Bronchial epithelial cell (primary cell): ENCODE results near the gene CNOT8. TPM values are rescaled to one million over a fixed set of nuclear protein-coding genes. Genes with fewer than 3 reads are reported as not detected.

ENCODE experiments used
- DNase-seq: peaks from one replicate; pipeline ENCODE4 v3.0.0-alpha.2; 2010; ENCODE audit warnings: low read depth
- FAIRE-seq: peaks from 2 replicates; lab custom pipeline; 2011; peaks lifted over from hg19 to GRCh38; lab: Jason Lieb, UNC
- H3K27me3 ChIP-seq: 2 replicates; pipeline ENCODE4 v1.5.1; 2011; ENCODE audit warnings: low read length; ENCODE audit not compliant: control insufficient read depth, insufficient read depth
- H3K36me3 ChIP-seq: 2 replicates; pipeline ENCODE4 v1.5.1; 2011; ENCODE audit warnings: low read length; ENCODE audit not compliant: control insufficient read depth, insufficient read depth
- H3K4me3 ChIP-seq: 2 replicates; pipeline ENCODE4 v1.5.1; 2011; ENCODE audit warnings: mild to moderate bottlenecking, low read depth, low read length, control low read depth
- total RNA-seq: library from RNA; depleted of rRNA; stranded (reverse); fragments of >200 nt; gene quantifications from 2 replicates; pipeline ENCODE4 v1.2.1, GENCODE V29; 2014
- TF ChIP-seq, protein P1 (sequence below): IDR thresholded peaks from 2 replicates; pipeline ENCODE4 v1.5.1; 2011; ENCODE audit warnings: mild to moderate bottlenecking, moderate library complexity, low read length, control low read depth, inconsistent platforms; ENCODE audit not compliant: insufficient read depth, severe bottlenecking

Gene CNOT8
- total RNA-seq, 1 donor from 2014 or later = 56.1 TPM

DNA sequence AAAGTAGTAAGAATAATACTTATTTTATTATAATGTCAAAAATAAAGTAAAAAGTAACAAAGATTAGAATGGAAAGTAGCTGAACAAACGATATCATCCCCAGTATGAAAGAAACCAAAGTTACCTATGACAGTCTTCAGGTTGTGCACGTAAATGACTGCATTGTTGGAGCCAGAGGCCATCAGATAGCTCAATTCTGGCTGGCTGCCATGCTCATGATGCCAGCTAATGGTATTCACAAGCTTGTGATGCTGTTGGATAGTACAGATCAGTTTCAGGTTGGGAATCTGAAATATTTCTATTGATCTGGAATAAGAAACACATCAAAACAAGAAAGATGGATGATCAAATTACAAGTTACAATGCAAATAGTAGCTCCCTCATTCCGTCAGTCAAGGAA is 58.4 kb downstream of the CNOT8 start:
- Histone ChIP-seq H3K4me3 (no peak overlapping the region), H3K27me3 (no peaks in the 10 kb centered on the region), H3K36me3 (peaks cover 5% of the 10 kb centered on the region)
- TF ChIP-seq, protein P1, sequence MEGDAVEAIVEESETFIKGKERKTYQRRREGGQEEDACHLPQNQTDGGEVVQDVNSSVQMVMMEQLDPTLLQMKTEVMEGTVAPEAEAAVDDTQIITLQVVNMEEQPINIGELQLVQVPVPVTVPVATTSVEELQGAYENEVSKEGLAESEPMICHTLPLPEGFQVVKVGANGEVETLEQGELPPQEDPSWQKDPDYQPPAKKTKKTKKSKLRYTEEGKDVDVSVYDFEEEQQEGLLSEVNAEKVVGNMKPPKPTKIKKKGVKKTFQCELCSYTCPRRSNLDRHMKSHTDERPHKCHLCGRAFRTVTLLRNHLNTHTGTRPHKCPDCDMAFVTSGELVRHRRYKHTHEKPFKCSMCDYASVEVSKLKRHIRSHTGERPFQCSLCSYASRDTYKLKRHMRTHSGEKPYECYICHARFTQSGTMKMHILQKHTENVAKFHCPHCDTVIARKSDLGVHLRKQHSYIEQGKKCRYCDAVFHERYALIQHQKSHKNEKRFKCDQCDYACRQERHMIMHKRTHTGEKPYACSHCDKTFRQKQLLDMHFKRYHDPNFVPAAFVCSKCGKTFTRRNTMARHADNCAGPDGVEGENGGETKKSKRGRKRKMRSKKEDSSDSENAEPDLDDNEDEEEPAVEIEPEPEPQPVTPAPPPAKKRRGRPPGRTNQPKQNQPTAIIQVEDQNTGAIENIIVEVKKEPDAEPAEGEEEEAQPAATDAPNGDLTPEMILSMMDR = no peak
- peak; percentile 4 for DNase-seq
- no peak for FAIRE-seq

DNA sequence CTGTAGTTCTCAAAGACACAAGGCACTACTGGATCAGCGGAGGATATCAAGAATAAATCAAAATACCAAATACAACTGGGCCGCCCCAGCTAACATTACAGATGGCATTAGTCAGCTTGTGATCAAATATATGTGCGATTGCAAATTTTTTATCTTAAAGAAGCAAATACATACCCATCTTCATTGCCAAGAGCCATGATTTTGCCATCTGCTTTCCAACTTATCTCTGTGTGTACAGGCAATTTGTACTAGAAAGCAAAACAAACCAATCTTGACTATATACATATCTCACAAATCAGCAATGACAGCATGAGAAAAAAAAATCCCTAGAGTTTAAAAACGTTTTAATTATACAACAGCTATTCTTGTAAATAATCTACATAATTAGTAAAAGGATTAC is 59.3 kb downstream of the CNOT8 start:
- Histone ChIP-seq H3K4me3 (no peak overlapping the region), H3K27me3 (no peaks in the 10 kb centered on the region), H3K36me3 (peaks cover 3% of the 10 kb centered on the region)
- FAIRE-seq (no peak), DNase-seq (no peak)
- TF ChIP-seq, protein P1 = no peak

DNA sequence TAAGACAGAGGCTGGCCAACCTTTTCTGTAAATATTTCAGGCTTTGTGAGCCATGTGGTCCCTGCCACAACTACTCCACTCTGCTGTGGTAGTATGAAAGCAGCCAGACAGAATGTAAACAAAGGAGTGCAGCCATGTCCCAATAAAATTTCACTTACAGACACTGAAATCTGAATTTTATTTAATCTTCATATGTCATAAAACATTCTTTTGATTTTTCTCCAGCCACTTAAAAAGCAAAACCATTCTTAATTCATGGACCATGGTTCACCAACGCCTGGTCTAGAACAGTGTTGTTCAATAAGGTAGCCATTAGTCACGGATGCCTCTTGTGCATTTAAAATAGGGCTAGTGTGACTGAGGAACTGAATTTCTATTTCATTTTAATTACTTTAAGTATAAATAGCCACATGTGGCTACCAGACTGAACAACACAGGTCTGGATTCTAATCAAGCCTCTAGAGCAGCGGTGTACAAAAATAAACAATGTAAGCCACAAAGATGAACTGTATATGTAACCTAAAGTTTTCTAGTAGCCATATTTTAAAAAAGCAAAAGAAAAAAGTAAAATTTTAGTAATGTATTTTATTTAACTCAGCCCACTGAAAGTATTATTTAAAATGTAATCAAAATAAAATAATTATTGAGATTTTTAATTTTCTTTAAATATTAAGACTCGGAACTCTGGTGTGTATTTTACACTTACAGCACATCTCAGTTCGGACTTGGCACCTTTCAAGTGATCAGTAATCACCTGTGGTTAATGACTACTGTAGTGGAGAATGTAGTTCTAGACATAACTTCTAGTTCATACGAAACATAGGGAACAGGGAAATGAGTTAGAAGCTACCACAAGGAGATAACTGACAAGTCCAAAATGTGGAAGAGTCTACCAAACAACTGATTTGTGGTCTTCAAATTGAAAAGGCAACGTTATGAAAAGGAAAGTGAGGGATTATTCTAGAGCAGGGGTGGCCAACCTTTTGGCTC is 65.3 kb downstream of the CNOT8 start:
- DNase-seq (peak; percentile 34), FAIRE-seq (no peak)
- TF ChIP-seq, protein P1 = no peak
- H3K36me3 ChIP-seq = peaks cover 16% of the 10 kb centered on the region
- no peak overlapping the region for H3K4me3 ChIP-seq
- no peaks in the 10 kb centered on the region for H3K27me3 ChIP-seq

Other genes starting within 250 kb of the CNOT8 start
- gene LARP1, start 103.2 kb upstream of the CNOT8 start, total RNA-seq = 42.6 and 44.7 TPM in 2 replicates
- 0.13 and 1.1 TPM in 2 replicates for gene FAXDC2, start 8.0 kb upstream of the CNOT8 start, total RNA-seq
- 8.7 and 12.6 TPM in 2 replicates for gene GEMIN5, start 79.6 kb downstream of the CNOT8 start, total RNA-seq
- gene MRPL22, start 82.4 kb downstream of the CNOT8 start, total RNA-seq = 14.2 and 30.7 TPM in 2 replicates
- gene KIF4B, start 155.1 kb downstream of the CNOT8 start, total RNA-seq = under 0.01 and 0.13 TPM in 2 replicates